Glutamatergic neuron (in vitro differentiated cells): ENCODE data around the gene SLC6A17. TPM values are rescaled to one million over a fixed set of nuclear protein-coding genes. Genes with fewer than 3 reads are reported as not detected.

Experiments used
- DNase-seq: peaks from one replicate; pipeline ENCODE4 v3.0.0; 2022
- H3K27ac Mint-ChIP-seq: one replicate; pipeline ENCODE4 v1.8.0; 2020; ENCODE audit warnings: mild to moderate bottlenecking, mixed read lengths, inconsistent platforms; ENCODE audit not compliant: unreplicated experiment
- H3K27me3 Mint-ChIP-seq: one replicate; pipeline ENCODE4 v1.8.0; 2020; ENCODE audit warnings: mild to moderate bottlenecking, moderate library complexity, mixed read lengths, inconsistent platforms; ENCODE audit not compliant: unreplicated experiment
- H3K36me3 Mint-ChIP-seq: one replicate; pipeline ENCODE4 v1.8.0; 2020; ENCODE audit warnings: mild to moderate bottlenecking, mixed read lengths, inconsistent platforms; ENCODE audit not compliant: unreplicated experiment
- H3K4me1 Mint-ChIP-seq: one replicate; pipeline ENCODE4 v1.8.0; 2020; ENCODE audit warnings: mild to moderate bottlenecking, low read depth, mixed read lengths, inconsistent platforms; ENCODE audit not compliant: unreplicated experiment
- H3K4me3 Mint-ChIP-seq: one replicate; pipeline ENCODE4 v1.8.0; 2020; ENCODE audit warnings: mild to moderate bottlenecking, mixed read lengths, inconsistent platforms; ENCODE audit not compliant: unreplicated experiment
- H3K9me3 Mint-ChIP-seq: one replicate; pipeline ENCODE4 v1.8.0; 2020; ENCODE audit warnings: mild to moderate bottlenecking, moderate library complexity, mixed read lengths, inconsistent platforms; ENCODE audit not compliant: unreplicated experiment
- CTCF ChIP-seq: fragments of 200-600 bp; sonication (generic); IDR thresholded peaks from one replicate; pipeline ENCODE4 v1.5.0; 2021; ENCODE audit not compliant: partially characterized antibody, unreplicated experiment
- total RNA-seq: library from RNA; stranded (reverse); fragmentation: NEBNext Ultra II Directional; extraction: Animal tissue kit (Norgen Biotek cat#: 25700); gene quantifications from one replicate; pipeline ENCODE4 v1.2.1, GENCODE V29; 2021; ENCODE audit not compliant: unreplicated experiment

The SLC6A17 gene
- total RNA-seq, 1 donor from 2014 or later, result 6.4 TPM

GRCh38 chr1:110170766-110171733 lies 20.8 kb downstream of the SLC6A17 start:
- Mint-ChIP-seq H3K4me3 (peak overlapping the region; percentile 70), H3K27me3 (peaks cover 17% of the 10 kb centered on the region), H3K36me3 (no peaks in the 10 kb centered on the region), H3K9me3 (peaks cover 21% of the 10 kb centered on the region), H3K4me1 (peaks cover 40% of the 10 kb centered on the region), H3K27ac (peak overlapping the region; percentile 98)
- TF ChIP-seq CTCF, result no peak
- peak; percentile 78 for DNase-seq

- Mint-ChIP-seq H3K27ac (peak overlapping the region; percentile 98), H3K36me3 (no peaks in the 10 kb centered on the region), H3K9me3 (peaks cover 22% of the 10 kb centered on the region), H3K4me1 (peaks cover 38% of the 10 kb centered on the region), H3K27me3 (peaks cover 21% of the 10 kb centered on the region), H3K4me3 (peak overlapping the region; percentile 70)
- DNase-seq, result peak; percentile 22
- no peak for TF ChIP-seq CTCF
These were observed 21.7 kb downstream of the SLC6A17 start for GRCh38 chr1:110172001-110172400.

- Mint-ChIP-seq H3K36me3 (peaks cover 3% of the 10 kb centered on the region), H3K9me3 (peaks cover 22% of the 10 kb centered on the region), H3K27ac (peak overlapping the region; percentile 57), H3K27me3 (peaks cover 21% of the 10 kb centered on the region), H3K4me1 (peaks cover 38% of the 10 kb centered on the region), H3K4me3 (no peak overlapping the region)
- DNase-seq, result no peak
- TF ChIP-seq CTCF, result no peak
These were observed 23.3 kb downstream of the SLC6A17 start for GRCh38 chr1:110173466-110174105.

GRCh38 chr1:110174961-110175360 lies 24.7 kb downstream of the SLC6A17 start:
- DNase-seq, result no peak
- no peak for TF ChIP-seq CTCF
- peaks cover 22% of the 10 kb centered on the region for H3K9me3 Mint-ChIP-seq
- no peak overlapping the region for H3K27ac Mint-ChIP-seq
- peaks cover 38% of the 10 kb centered on the region for H3K4me1 Mint-ChIP-seq
- no peak overlapping the region for H3K4me3 Mint-ChIP-seq
- H3K27me3 Mint-ChIP-seq, result peaks cover 21% of the 10 kb centered on the region
- peaks cover 4% of the 10 kb centered on the region for H3K36me3 Mint-ChIP-seq
